Ishikawa (cell line): ENCODE data around the gene ARHGAP19.

Experiments used
- CEBPB ChIP-seq: IDR thresholded peaks from 2 replicates; pipeline ENCODE4 v1.6.1; 2012
- CREB1 ChIP-seq: IDR thresholded peaks from 2 replicates; pipeline ENCODE4 v1.6.1; 2012; ENCODE audit warnings: low read depth
- EGR1 ChIP-seq: IDR thresholded peaks from 2 replicates; pipeline ENCODE4 v1.6.1; 2012
- EP300 ChIP-seq: IDR thresholded peaks from 2 replicates; pipeline ENCODE4 v1.6.1; 2012; ENCODE audit warnings: borderline replicate concordance
- FOXM1 ChIP-seq: IDR thresholded peaks from 2 replicates; pipeline ENCODE4 v1.6.1; 2012; ENCODE audit warnings: low read depth, borderline replicate concordance
- NFIC ChIP-seq: IDR thresholded peaks from 2 replicates; pipeline ENCODE4 v1.6.1; 2012
- RAD21 ChIP-seq: IDR thresholded peaks from 2 replicates; pipeline ENCODE4 v1.6.1; 2012; ENCODE audit warnings: low read depth
- TAF1 ChIP-seq: IDR thresholded peaks from 2 replicates; pipeline ENCODE4 v1.6.1; 2012; ENCODE audit warnings: low read depth, mild to moderate bottlenecking
- TCF12 ChIP-seq: IDR thresholded peaks from 2 replicates; pipeline ENCODE4 v1.6.1; 2012; ENCODE audit warnings: low read depth
- TEAD4 ChIP-seq: IDR thresholded peaks from 2 replicates; pipeline ENCODE4 v1.6.1; 2012
- YY1 ChIP-seq: IDR thresholded peaks from 2 replicates; pipeline ENCODE4 v1.6.1; 2012; ENCODE audit warnings: low read depth
- ZBTB7A ChIP-seq: IDR thresholded peaks from 2 replicates; pipeline ENCODE4 v1.6.1; 2012; ENCODE audit warnings: low read depth
- TF ChIP-seq, protein P1 (sequence below): IDR thresholded peaks from 2 replicates; pipeline ENCODE4 v1.6.1; 2012
- TF ChIP-seq, protein P2 (sequence below): IDR thresholded peaks from 2 replicates; pipeline ENCODE4 v1.6.1; 2012; ENCODE audit warnings: low read depth, mild to moderate bottlenecking
- TF ChIP-seq, protein P3 (sequence below): IDR thresholded peaks from 2 replicates; pipeline ENCODE4 v1.6.1; 2012

Gene ARHGAP19

DNA sequence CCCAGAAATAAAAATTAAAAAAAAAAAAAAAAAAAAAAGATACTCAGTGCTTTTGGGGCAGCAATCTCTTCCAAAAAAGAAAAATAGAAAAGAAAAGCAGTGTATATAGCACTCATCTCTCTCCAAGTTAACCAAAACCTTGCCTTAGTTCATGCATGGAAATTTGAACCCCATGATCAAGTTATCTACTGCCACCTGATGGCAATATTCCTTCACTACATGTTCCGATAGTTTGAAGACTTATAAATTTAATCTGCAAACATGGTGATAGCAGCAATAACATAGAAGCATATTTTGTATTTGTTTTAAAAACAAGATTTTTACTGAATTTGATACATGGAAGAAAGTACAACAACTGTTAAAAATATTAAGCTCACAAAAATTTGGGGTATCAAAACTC, 58.0 kb downstream of the ARHGAP19 start:
- TF ChIP-seq, protein P1, sequence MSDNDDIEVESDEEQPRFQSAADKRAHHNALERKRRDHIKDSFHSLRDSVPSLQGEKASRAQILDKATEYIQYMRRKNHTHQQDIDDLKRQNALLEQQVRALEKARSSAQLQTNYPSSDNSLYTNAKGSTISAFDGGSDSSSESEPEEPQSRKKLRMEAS = no peak
- TF ChIP-seq RAD21 = peak; percentile 77

DNA sequence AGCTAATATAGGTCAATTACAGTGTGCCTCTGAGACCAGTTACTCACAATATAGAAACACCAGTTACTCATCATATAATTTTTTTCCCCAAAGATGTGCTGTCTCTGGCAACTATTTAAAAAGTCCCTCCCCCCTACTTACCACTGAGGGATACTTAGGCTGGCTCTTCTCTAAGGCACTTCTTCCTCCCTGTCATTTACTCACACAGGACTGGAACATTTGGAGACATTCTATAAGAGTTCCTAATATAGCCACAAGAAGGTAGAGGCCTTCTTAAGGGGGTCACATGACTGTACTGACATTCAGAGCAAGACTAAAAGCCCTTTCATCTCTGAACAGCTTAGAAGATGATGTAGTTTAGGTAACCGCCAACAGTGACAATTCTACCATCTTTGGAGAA, 62.3 kb downstream of the ARHGAP19 start:
- TF ChIP-seq, protein P2, sequence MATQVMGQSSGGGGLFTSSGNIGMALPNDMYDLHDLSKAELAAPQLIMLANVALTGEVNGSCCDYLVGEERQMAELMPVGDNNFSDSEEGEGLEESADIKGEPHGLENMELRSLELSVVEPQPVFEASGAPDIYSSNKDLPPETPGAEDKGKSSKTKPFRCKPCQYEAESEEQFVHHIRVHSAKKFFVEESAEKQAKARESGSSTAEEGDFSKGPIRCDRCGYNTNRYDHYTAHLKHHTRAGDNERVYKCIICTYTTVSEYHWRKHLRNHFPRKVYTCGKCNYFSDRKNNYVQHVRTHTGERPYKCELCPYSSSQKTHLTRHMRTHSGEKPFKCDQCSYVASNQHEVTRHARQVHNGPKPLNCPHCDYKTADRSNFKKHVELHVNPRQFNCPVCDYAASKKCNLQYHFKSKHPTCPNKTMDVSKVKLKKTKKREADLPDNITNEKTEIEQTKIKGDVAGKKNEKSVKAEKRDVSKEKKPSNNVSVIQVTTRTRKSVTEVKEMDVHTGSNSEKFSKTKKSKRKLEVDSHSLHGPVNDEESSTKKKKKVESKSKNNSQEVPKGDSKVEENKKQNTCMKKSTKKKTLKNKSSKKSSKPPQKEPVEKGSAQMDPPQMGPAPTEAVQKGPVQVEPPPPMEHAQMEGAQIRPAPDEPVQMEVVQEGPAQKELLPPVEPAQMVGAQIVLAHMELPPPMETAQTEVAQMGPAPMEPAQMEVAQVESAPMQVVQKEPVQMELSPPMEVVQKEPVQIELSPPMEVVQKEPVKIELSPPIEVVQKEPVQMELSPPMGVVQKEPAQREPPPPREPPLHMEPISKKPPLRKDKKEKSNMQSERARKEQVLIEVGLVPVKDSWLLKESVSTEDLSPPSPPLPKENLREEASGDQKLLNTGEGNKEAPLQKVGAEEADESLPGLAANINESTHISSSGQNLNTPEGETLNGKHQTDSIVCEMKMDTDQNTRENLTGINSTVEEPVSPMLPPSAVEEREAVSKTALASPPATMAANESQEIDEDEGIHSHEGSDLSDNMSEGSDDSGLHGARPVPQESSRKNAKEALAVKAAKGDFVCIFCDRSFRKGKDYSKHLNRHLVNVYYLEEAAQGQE = no peak
- TF ChIP-seq, protein P3, sequence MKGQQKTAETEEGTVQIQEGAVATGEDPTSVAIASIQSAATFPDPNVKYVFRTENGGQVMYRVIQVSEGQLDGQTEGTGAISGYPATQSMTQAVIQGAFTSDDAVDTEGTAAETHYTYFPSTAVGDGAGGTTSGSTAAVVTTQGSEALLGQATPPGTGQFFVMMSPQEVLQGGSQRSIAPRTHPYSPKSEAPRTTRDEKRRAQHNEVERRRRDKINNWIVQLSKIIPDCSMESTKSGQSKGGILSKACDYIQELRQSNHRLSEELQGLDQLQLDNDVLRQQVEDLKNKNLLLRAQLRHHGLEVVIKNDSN = no peak
- TF ChIP-seq YY1 (no peak), FOXM1 (no peak), NFIC (no peak), TCF12 (no peak), TAF1 (no peak), ZBTB7A (no peak), EGR1 (no peak), CEBPB (no peak), RAD21 (no peak), CREB1 (no peak), TEAD4 (no peak), EP300 (no peak)
- TF ChIP-seq, protein P1 = no peak

DNA sequence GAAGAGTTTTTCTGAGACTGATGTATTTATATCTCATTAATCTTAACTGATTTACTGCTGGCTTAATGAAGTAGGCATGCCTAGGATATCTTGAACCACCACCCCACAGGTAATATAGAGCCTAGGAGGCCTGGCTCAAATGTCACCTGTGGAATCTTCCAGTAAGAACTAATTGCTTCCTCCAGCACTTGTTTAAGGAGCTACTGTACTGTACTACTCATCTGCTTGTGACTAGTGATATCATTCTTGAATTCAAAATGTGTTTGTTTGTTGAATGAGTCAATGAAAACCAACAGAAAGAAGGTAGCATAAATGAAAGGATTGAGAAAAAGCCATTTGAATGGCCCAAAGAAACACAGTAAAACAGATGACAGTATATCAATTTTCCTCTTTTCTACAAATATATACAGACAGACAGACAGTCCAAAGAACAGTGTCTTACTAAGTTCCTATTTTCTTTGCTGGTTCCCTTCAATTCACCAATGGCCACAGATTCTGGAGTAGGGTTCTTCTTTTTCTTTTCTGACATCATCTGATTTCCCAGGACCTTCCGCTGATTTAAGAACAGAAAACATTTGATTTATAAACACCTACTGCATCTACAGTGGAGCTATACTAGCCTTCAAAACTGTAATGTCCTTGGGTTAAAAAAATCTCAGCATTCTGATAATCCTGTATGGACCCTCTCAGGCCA, 63.0 kb downstream of the ARHGAP19 start:
- TF ChIP-seq CREB1 (no peak), CEBPB (no peak), FOXM1 (no peak), ZBTB7A (no peak), NFIC (no peak), TCF12 (no peak), EGR1 (no peak)
- TF ChIP-seq, protein P2 = no peak
- TF ChIP-seq, protein P3 = no peak

DNA sequence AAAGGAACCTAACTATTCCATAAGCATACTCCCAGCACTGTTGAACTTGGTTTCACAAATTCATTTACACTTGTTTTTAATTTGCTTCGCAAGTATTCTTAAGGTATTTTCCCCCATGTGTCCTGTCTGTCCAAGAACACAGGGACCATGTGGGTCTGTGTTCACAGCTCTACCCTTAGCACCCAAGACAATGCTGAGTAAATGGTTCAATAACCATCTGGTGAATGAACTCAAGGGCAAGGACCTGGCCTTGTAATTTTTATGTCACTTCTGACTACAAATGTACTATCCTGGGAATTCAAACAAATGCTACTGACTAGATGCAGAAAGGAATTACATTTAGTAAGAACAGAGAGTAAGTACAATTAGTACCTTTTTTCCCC, 63.7 kb downstream of the ARHGAP19 start:
- TF ChIP-seq TAF1 (no peak), TEAD4 (no peak), CEBPB (no peak), RAD21 (no peak), ZBTB7A (no peak), TCF12 (no peak), YY1 (no peak), EP300 (no peak), CREB1 (no peak), NFIC (no peak), EGR1 (no peak), FOXM1 (no peak)
- TF ChIP-seq, protein P2 = no peak
- TF ChIP-seq, protein P3 = no peak
- TF ChIP-seq, protein P1 = no peak
